Thoracic aorta (tissue), 2 donors: ENCODE results near the gene IVD. TPM values are rescaled to one million over a fixed set of nuclear protein-coding genes. Genes with fewer than 3 reads are reported as not detected.

Experiments used
- ATAC-seq: fragments of 150-250 bp; one replicate; pipeline ENCODE4 v1.8.0; 2017; ENCODE audit warnings: low read depth; ENCODE audit not compliant: insufficient number of reproducible peaks, low FRiP score
- DNase-seq: peaks from one replicate; pipeline ENCODE4 v3.0.0-alpha.2; 2020; ENCODE audit warnings: low spot score
- H3K27ac ChIP-seq, 2 donors: fragments of 200-600 bp; sonication (generic); 1 replicate in 1 of 2; 2 replicates in 1 of 2; pipeline ENCODE4 v1.5.1; 2016; ENCODE audit warnings: mild to moderate bottlenecking in 2 of 2, moderate library complexity in 2 of 2
- H3K27me3 ChIP-seq: fragments of 200-600 bp; sonication (generic); replicated peaks from 2 replicates; pipeline ENCODE4 v1.6.0; 2016; ENCODE audit warnings: mild to moderate bottlenecking; ENCODE audit not compliant: insufficient read depth
- H3K36me3 ChIP-seq: fragments of 200-600 bp; sonication (generic); one replicate; pipeline ENCODE4 v1.5.1; 2016
- H3K4me1 ChIP-seq, 2 donors: fragments of 200-600 bp; sonication (generic); 1 replicate in 1 of 2; 2 replicates in 1 of 2; pipeline versions ENCODE4 v1.5.1 to v1.6.0; 2016; ENCODE audit warnings: low read depth in 2 of 2, mild to moderate bottlenecking in 1 of 2; ENCODE audit not compliant: control insufficient read depth in 1 of 2
- H3K4me3 ChIP-seq: fragments of 200-600 bp; sonication (generic); 2 replicates; pipeline ENCODE4 v1.5.1; 2016; ENCODE audit warnings: mild to moderate bottlenecking
- H3K9me3 ChIP-seq: fragments of 200-600 bp; sonication (generic); 2 replicates; pipeline ENCODE4 v1.5.1; 2016
- total RNA-seq, 2 donors: library from RNA; depleted of rRNA; stranded (reverse); fragments of >200 nt; gene quantifications; one replicate each; pipeline versions ENCODE4 v1.1.0 to v1.2.3, GENCODE V29; 2016
- TF ChIP-seq, protein P1 (sequence below): fragments of 200-600 bp; sonication (generic); IDR thresholded peaks from one replicate; pipeline ENCODE4 v1.5.1; 2019; ENCODE audit warnings: antibody characterized with exemption

Gene IVD
- total RNA-seq, 2 donors from 2014 or later, result 43.6 to 61.8 TPM

DNA sequence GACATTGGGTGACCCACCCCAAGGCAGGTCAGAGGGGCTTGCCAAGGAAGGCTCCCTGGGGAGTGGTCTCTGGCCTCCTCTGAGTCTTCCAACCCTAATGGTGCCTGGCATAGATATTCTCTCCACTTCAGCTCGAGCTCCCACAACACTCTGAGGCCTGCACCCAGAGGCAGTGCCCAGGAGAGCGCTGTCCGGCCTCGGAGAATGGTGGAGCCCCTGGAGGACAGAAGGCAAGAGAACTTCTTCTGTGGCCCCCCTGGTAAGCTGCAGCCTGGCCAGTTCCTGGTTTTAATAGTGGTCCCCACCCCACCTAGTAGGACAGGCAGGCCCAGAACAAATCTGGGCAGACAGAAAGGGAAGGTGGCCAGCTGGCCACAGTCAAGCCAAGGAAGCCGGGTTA is 40.6 kb upstream of the IVD start:
- no peaks in the 10 kb centered on the region for H3K36me3 ChIP-seq
- H3K4me3 ChIP-seq, result no peak overlapping the region
- no peaks in the 10 kb centered on the region for H3K27me3 ChIP-seq
- H3K4me1 ChIP-seq, result peaks cover 5 to 28% of the 10 kb centered on the region in 2 donors
- DNase-seq (no peak), ATAC-seq (no peak)
- no peak overlapping the region for H3K27ac ChIP-seq
- H3K9me3 ChIP-seq, result no peaks in the 10 kb centered on the region
- TF ChIP-seq, protein P1, sequence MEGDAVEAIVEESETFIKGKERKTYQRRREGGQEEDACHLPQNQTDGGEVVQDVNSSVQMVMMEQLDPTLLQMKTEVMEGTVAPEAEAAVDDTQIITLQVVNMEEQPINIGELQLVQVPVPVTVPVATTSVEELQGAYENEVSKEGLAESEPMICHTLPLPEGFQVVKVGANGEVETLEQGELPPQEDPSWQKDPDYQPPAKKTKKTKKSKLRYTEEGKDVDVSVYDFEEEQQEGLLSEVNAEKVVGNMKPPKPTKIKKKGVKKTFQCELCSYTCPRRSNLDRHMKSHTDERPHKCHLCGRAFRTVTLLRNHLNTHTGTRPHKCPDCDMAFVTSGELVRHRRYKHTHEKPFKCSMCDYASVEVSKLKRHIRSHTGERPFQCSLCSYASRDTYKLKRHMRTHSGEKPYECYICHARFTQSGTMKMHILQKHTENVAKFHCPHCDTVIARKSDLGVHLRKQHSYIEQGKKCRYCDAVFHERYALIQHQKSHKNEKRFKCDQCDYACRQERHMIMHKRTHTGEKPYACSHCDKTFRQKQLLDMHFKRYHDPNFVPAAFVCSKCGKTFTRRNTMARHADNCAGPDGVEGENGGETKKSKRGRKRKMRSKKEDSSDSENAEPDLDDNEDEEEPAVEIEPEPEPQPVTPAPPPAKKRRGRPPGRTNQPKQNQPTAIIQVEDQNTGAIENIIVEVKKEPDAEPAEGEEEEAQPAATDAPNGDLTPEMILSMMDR, result no peak

DNA sequence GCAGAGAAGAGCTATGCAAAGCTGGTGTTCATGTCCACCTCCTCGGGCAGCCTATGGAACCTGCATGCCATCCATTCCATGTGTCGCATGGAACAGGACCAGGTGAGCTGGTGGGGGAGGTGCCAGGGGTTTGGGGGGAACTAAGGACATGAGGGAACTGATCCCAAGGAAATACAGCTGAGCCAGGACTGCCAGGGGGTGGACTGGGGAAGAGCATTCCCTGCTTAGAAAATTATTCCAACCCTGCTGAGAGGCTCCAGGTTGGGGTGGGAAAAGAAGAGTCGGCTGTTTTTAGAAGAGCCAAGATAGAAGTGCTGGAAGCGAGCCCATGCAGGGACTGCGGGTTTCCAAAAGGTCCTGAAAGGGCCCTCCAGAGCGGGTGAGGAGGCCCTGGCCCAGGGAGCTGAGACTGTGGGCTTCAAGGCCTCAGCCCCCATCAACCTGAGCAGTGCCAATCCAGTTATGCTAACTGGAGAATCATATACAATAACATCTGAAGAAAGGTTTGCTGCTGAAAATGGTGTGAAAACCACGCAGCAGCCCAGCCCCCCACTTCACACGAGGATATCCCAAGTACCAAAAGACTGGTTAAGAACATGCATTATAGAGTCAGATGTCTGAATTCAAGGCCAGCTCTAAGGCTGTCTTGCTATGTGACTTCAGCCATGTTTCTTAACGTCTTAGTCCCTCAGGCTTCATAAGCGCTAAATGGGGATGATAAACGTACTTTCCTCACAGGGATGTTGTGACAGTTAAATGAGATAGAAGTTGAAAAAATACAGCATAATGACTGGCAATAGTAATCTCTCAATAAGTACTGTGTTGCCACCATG is 39.8 kb upstream of the IVD start:
- no peaks in the 10 kb centered on the region for H3K27me3 ChIP-seq
- no peak overlapping the region for H3K27ac ChIP-seq
- peaks cover 5 to 28% of the 10 kb centered on the region in 2 donors for H3K4me1 ChIP-seq
- no peak for ATAC-seq
- no peak overlapping the region for H3K4me3 ChIP-seq
- no peaks in the 10 kb centered on the region for H3K36me3 ChIP-seq
- TF ChIP-seq, protein P1, result no peak
- H3K9me3 ChIP-seq, result no peaks in the 10 kb centered on the region
- no peak for DNase-seq

DNA sequence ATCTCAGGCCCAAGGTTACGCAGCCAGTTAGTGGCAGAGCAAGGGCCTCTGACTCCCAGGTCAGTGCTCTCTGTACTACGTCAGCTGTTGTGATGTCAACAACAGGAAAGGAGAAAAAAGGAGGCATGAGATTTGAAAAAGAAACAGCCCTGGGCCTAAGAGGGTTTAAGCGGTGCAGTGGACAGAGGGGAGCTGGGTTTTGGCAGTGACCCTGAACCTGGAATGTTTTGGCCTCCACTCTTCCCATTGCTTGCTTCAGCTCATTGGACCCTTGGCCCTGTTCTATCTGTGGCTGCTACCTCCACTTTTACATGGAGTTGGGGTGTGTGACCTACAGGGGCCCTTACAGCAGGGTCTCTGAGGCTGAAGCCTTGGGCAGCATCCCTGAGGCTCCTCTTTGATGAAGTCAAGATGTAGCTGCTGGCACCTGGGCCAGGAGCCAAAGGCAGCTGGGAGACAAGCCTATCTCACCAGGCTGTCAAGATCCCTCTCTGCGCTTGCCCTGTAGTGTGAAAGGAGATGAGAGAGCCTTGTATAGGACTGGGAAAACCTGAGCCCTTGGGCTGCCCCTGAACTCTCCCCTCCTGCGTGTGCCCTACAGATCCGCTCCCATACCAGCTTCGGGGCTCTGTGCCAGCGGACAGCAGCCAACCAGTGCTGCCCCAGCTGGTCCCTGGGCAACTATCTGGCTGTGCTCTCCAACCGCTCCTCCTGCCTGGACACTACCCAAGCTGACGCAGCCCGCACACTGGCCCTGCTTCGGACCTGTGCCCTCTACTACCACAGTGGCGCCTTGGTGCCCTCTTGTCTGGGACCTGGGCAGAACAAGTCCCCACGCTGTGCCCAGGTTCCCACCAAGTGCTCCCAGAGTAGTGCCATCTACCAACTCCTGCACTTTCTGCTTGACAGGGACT is 38.9 kb upstream of the IVD start:
- H3K9me3 ChIP-seq, result no peaks in the 10 kb centered on the region
- ATAC-seq (no peak), DNase-seq (no peak)
- H3K27ac ChIP-seq, result no peak overlapping the region
- no peaks in the 10 kb centered on the region for H3K27me3 ChIP-seq
- no peak overlapping the region for H3K4me3 ChIP-seq
- H3K36me3 ChIP-seq, result no peaks in the 10 kb centered on the region
- TF ChIP-seq, protein P1, result no peak
- H3K4me1 ChIP-seq, result peaks cover 5 to 28% of the 10 kb centered on the region in 2 donors

DNA sequence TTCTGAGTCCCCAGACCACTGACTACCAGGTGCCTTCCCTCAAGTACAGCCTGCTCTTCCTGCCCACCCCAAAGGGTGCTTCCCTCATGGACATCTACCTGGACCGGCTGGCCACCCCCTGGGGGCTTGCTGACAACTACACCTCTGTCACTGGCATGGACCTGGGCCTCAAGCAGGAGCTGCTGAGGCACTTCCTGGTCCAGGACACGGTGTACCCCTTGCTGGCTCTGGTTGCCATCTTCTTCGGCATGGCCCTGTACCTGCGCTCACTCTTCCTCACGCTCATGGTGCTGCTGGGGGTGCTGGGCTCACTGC is 38.3 kb upstream of the IVD start:
- ATAC-seq (no peak), DNase-seq (no peak)
- no peaks in the 10 kb centered on the region for H3K27me3 ChIP-seq
- H3K9me3 ChIP-seq, result no peaks in the 10 kb centered on the region
- no peak overlapping the region for H3K27ac ChIP-seq
- peaks cover 5 to 28% of the 10 kb centered on the region in 2 donors for H3K4me1 ChIP-seq
- H3K36me3 ChIP-seq, result no peaks in the 10 kb centered on the region
- H3K4me3 ChIP-seq, result peak overlapping the region; percentile 63
- TF ChIP-seq, protein P1, result no peak
